IMR-90 (cell line): ENCODE data around the gene GNAI2. TPM values are rescaled to one million over a fixed set of nuclear protein-coding genes. Genes with fewer than 3 reads are reported as not detected.

ENCODE experiments used
- ATAC-seq: fragments of 200-7000 bp; cut with Tn5 transposase; 2 replicates; pipeline ENCODE4 v1.9.1; 2020; ENCODE audit warnings: low read depth, mild to moderate bottlenecking, moderate library complexity
- BruUV-seq: library from RNA; stranded (reverse); fragments of 400-500 nt; replicated peaks from 2 replicates; lab custom pipeline; 2021; lab: Mats Ljungman, UMichigan
- CTCF ChIA-PET: fragments of 300-600 bp; formaldehyde crosslinking; extraction: SDS; loops from one replicate; lab custom pipeline; 2021; ENCODE audit warnings: antibody characterized with exemption; lab: Yijun Ruan, JAX
- POLR2A ChIA-PET: fragments of 300-600 bp; sonication (Branson Sonifier 250); formaldehyde crosslinking; loops from one replicate; lab custom pipeline; 2022; ENCODE audit warnings: antibody characterized with exemption; ENCODE audit not compliant: unreplicated experiment; lab: Charles Lee
- DNase-seq: peaks from one replicate; pipeline ENCODE4 v3.0.0; 2013
- H2AFZ ChIP-seq: replicated peaks from 2 replicates; pipeline ENCODE3; 2013; ENCODE audit warnings: low read length, mild to moderate bottlenecking; ENCODE audit not compliant: poor library complexity
- H2AK5ac ChIP-seq: 2 replicates; pipeline ENCODE4 v1.6.1; 2013; ENCODE audit warnings: low read depth, low read length, inconsistent platforms
- H2AK9ac ChIP-seq: replicated peaks from 2 replicates; pipeline ENCODE3; 2013; ENCODE audit warnings: mild to moderate bottlenecking, low read depth, low read length, moderate library complexity; ENCODE audit not compliant: poor library complexity
- H2BK120ac ChIP-seq: 2 replicates; pipeline ENCODE4 v1.6.1; 2013; ENCODE audit warnings: low read depth, low read length, inconsistent platforms
- H2BK15ac ChIP-seq: 3 replicates; pipeline ENCODE4 v1.6.1; 2013; ENCODE audit warnings: low read depth, low read length, inconsistent platforms
- H2BK20ac ChIP-seq: 2 replicates; pipeline ENCODE4 v1.6.1; 2013; ENCODE audit warnings: low read depth, mild to moderate bottlenecking, inconsistent platforms, low read length, moderate library complexity
- H2BK5ac ChIP-seq: 2 replicates; pipeline ENCODE4 v1.6.1; 2013; ENCODE audit warnings: mild to moderate bottlenecking, low read depth, low read length, inconsistent platforms; ENCODE audit not compliant: poor library complexity, severe bottlenecking
- H3K14ac ChIP-seq: replicated peaks from 2 replicates; pipeline ENCODE4 v1.6.1; 2013; ENCODE audit warnings: low read depth, low read length, inconsistent platforms
- H3K18ac ChIP-seq: 2 replicates; pipeline ENCODE4 v1.6.1; 2013; ENCODE audit warnings: low read depth, low read length, control low read depth
- H3K23ac ChIP-seq: 2 replicates; pipeline ENCODE4 v1.6.1; 2013; ENCODE audit warnings: low read depth, low read length, inconsistent platforms
- H3K27ac ChIP-seq: 2 replicates; pipeline ENCODE4 v1.5.1; 2013; ENCODE audit warnings: mild to moderate bottlenecking, control low read depth, low read length; ENCODE audit not compliant: insufficient read depth
- H3K27me3 ChIP-seq: 2 replicates; pipeline ENCODE4 v1.6.1; 2013; ENCODE audit warnings: low read length; ENCODE audit not compliant: control insufficient read depth, insufficient read depth
- H3K36me3 ChIP-seq: 2 replicates; pipeline ENCODE4 v1.6.1; 2013; ENCODE audit warnings: low read length, mixed read lengths; ENCODE audit not compliant: control insufficient read depth, insufficient read depth
- H3K4ac ChIP-seq: 2 replicates; pipeline ENCODE4 v1.6.1; 2013; ENCODE audit warnings: low read depth, low read length, inconsistent platforms
- H3K4me1 ChIP-seq: 2 replicates; pipeline ENCODE4 v1.6.1; 2013; ENCODE audit warnings: low read length, mixed read lengths; ENCODE audit not compliant: control insufficient read depth, insufficient read depth
- H3K4me2 ChIP-seq: 2 replicates; pipeline ENCODE4 v1.6.1; 2013; ENCODE audit warnings: low read depth, mild to moderate bottlenecking, control low read depth, low read length, moderate library complexity
- H3K4me3 ChIP-seq: 2 replicates; pipeline ENCODE4 v1.5.1; 2013; ENCODE audit warnings: low read depth, mild to moderate bottlenecking, control low read depth, low read length, moderate library complexity; ENCODE audit not compliant: insufficient read depth
- H3K56ac ChIP-seq: 2 replicates; pipeline ENCODE4 v1.6.1; 2013; ENCODE audit warnings: low read length, inconsistent platforms; ENCODE audit not compliant: insufficient read depth; ENCODE audit errors: extremely low read depth
- H3K79me1 ChIP-seq, 2 experiments: 2 replicates each; pipeline ENCODE4 v1.6.1; 2013; ENCODE audit warnings: low read length in 2 of 2, inconsistent platforms in 1 of 2, low read depth in 1 of 2
- H3K9ac ChIP-seq: 2 replicates; pipeline ENCODE4 v1.6.1; 2013; ENCODE audit warnings: low read depth, low read length, control low read depth
- H3K9me1 ChIP-seq: 2 replicates; pipeline ENCODE4 v1.6.1; 2013; ENCODE audit warnings: low read length, inconsistent platforms; ENCODE audit not compliant: insufficient read depth
- H3K9me3 ChIP-seq: 2 replicates; pipeline ENCODE4 v1.6.1; 2013; ENCODE audit warnings: low read length; ENCODE audit not compliant: control insufficient read depth, insufficient read depth
- H4K20me1 ChIP-seq: 2 replicates; pipeline ENCODE4 v1.6.1; 2013; ENCODE audit warnings: low read length, inconsistent platforms; ENCODE audit not compliant: insufficient read depth
- H4K5ac ChIP-seq: 2 replicates; pipeline ENCODE4 v1.6.1; 2013; ENCODE audit warnings: mild to moderate bottlenecking, low read depth, low read length, control low read depth
- H4K8ac ChIP-seq, 2 experiments: 2 replicates each; pipeline ENCODE4 v1.6.1; 2013; ENCODE audit warnings: low read depth in 2 of 2, low read length in 2 of 2, control low read depth in 1 of 2, inconsistent platforms in 1 of 2
- H4K91ac ChIP-seq: 2 replicates; pipeline ENCODE4 v1.6.1; 2013; ENCODE audit warnings: low read depth, low read length, inconsistent platforms; ENCODE audit not compliant: insufficient read depth
- BHLHE40 ChIP-seq: fragments of 150-350 bp; IDR thresholded peaks from 2 replicates; pipeline ENCODE4 v1.6.1; 2016; ENCODE audit warnings: mild to moderate bottlenecking, low read depth, low read length
- CEBPB ChIP-seq: IDR thresholded peaks from 2 replicates; pipeline ENCODE4 v1.6.1; 2012; ENCODE audit warnings: low read depth, low read length, improper control_type of control experiment
- CHD1 ChIP-seq: IDR thresholded peaks from 2 replicates; pipeline ENCODE4 v1.6.1; 2012; ENCODE audit warnings: low read depth, low read length, improper control_type of control experiment
- FOS ChIP-seq: fragments of 150-350 bp; IDR thresholded peaks from 2 replicates; pipeline ENCODE4 v1.6.1; 2016; ENCODE audit warnings: low read depth, low read length
- MAFK ChIP-seq: IDR thresholded peaks from 2 replicates; pipeline ENCODE4 v1.6.1; 2012; ENCODE audit warnings: low read depth, low read length, improper control_type of control experiment
- MAZ ChIP-seq: IDR thresholded peaks from 2 replicates; pipeline ENCODE4 v1.6.1; 2012; ENCODE audit warnings: low read depth, mild to moderate bottlenecking, low read length, improper control_type of control experiment, moderate library complexity, borderline replicate concordance
- MXI1 ChIP-seq: IDR thresholded peaks from 2 replicates; pipeline ENCODE4 v1.6.1; 2012; ENCODE audit warnings: low read depth, mild to moderate bottlenecking, low read length, moderate library complexity, borderline replicate concordance
- NFE2L2 ChIP-seq: fragments of 150-350 bp; IDR thresholded peaks from 2 replicates; pipeline ENCODE4 v1.6.1; 2016; ENCODE audit warnings: low read depth, mild to moderate bottlenecking, low read length
- RAD21 ChIP-seq: IDR thresholded peaks from 2 replicates; pipeline ENCODE4 v1.6.1; 2012; ENCODE audit warnings: low read length, improper control_type of control experiment
- RFX5 ChIP-seq: IDR thresholded peaks from 2 replicates; pipeline ENCODE4 v1.8.0; 2012; ENCODE audit warnings: low read depth, mild to moderate bottlenecking, low read length, moderate library complexity
- SMC3 ChIP-seq: fragments of 150-350 bp; IDR thresholded peaks from 2 replicates; pipeline ENCODE4 v1.6.1; 2016; ENCODE audit warnings: low read depth, mild to moderate bottlenecking, antibody characterized with exemption, low read length, moderate library complexity
- WGBS, 2 experiments: methylation state at CpG; one replicate each; pipeline versions ENCODE4 v1.1.5 to v1.1.7; 2013; ENCODE audit warnings: missing lambda C conversion rate in 2 of 2; ENCODE audit not compliant: insufficient read length in 1 of 2; ENCODE audit errors: extremely low coverage in 2 of 2; 5-methylcytosine and 5-hydroxymethylcytosine counted together
- dilution Hi-C: fragments of 300-500 bp; cut with HindIII; formaldehyde crosslinking; loops from one replicate; pipeline ENCODE4 v1.14.3; 2018; ENCODE audit warnings: low sequenced_read_pairs; ENCODE audit not compliant: unreplicated experiment
- in situ Hi-C: fragments of 300-500 bp; cut with MboI; formaldehyde crosslinking; loops from 3 replicates; pipeline ENCODE4 v1.14.3; 2019; ENCODE audit warnings: low sequenced_read_pairs, inconsistent platforms, mixed read lengths
- intact Hi-C: fragments of 100-400 bp; cut with micrococcal nuclease; formaldehyde crosslinking; loops from 2 replicates; pipeline ENCODE4 v1.10.0; 2022
- polyA plus RNA-seq, 3 experiments: library from polyadenylated mRNA; depleted of rRNA; stranded (reverse); fragments of >200 nt; gene quantifications; 2 replicates each; pipeline ENCODE4 v1.2.3, GENCODE V29; 2012; ENCODE audit warnings: low replicate concordance in 1 of 3
- total RNA-seq: library from RNA; depleted of rRNA; stranded (reverse); fragments of >200 nt; gene quantifications from 2 replicates; pipeline ENCODE4 v1.2.3, GENCODE V29; 2012
- TF ChIP-seq, protein P1 (sequence below): fragments of 150-350 bp; IDR thresholded peaks from 2 replicates; pipeline ENCODE4 v1.6.1; 2017; ENCODE audit warnings: mild to moderate bottlenecking, antibody characterized with exemption, low read length, low read depth

Gene GNAI2
- total and polyA plus RNA-seq, 2 of the 4 experiments (the other 2 are of a cell fraction): 867 to 1,079 TPM

GRCh38 chr3:50269977-50270413 lies 34.0 kb downstream of the GNAI2 start:
- H2BK15ac ChIP-seq: peak overlapping the region; percentile 67; the same call in 2 of the 3 replicates
- peak overlapping the region; percentile 56 to 94 for H4K8ac ChIP-seq
- DNase-seq (peak; percentile 63), ATAC-seq (peak; percentile 21)
- 80% methylated on average over 1 of the region's 8 CpGs; no CpG with 5 or more reads in 1 of the 2 experiments for whole genome bisulfite sequencing, 2 experiments
- H3K4me1 ChIP-seq: peaks cover 56% of the 10 kb centered on the region
- H2AK9ac ChIP-seq: peak overlapping the region; percentile 95
- no peaks in the 10 kb centered on the region for H3K9me3 ChIP-seq
- peak overlapping the region; percentile 92 for H3K14ac ChIP-seq
- H3K79me1 ChIP-seq: peaks cover 3 to 43% of the 10 kb centered on the region in 2 experiments; a peak in 3 of 4 replicates
- H2BK5ac ChIP-seq: peak overlapping the region; percentile 83
- peak overlapping the region; percentile 68 for H3K18ac ChIP-seq
- ChIA-PET CTCF (interaction anchor here (1.3 to 2.2 kb wide), 2 partner anchors 10 to 43 kb away, joined by 4 to 7 read pairs; no protein-coding TSS in a partner anchor), POLR2A (no interaction called here)
- H3K9me1 ChIP-seq: peaks cover 37% of the 10 kb centered on the region
- H4K5ac ChIP-seq: peak overlapping the region; percentile 79
- H3K9ac ChIP-seq: peak overlapping the region; percentile 77
- TF ChIP-seq BHLHE40 (no peak), NFE2L2 (no peak), MAFK (no peak), CEBPB (no peak), MAZ (peak; percentile 52; the same call in 1 of the 2 replicates), CHD1 (no peak), FOS (peak; percentile 57), RAD21 (no peak), SMC3 (peak; percentile 22; the same call in 1 of the 2 replicates), MXI1 (peak; percentile 71; the same call in 1 of the 2 replicates), RFX5 (no peak)
- TF ChIP-seq, protein P1, sequence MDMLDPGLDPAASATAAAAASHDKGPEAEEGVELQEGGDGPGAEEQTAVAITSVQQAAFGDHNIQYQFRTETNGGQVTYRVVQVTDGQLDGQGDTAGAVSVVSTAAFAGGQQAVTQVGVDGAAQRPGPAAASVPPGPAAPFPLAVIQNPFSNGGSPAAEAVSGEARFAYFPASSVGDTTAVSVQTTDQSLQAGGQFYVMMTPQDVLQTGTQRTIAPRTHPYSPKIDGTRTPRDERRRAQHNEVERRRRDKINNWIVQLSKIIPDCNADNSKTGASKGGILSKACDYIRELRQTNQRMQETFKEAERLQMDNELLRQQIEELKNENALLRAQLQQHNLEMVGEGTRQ: no peak
- peak overlapping the region; percentile 85; the same call in 1 of the 2 replicates for H3K23ac ChIP-seq
- dilution Hi-C loops: no loop called here
- no peak overlapping the region for H3K56ac ChIP-seq
- no TSS peak for BruUV-seq
- peaks cover 6% of the 10 kb centered on the region; the same call in 1 of the 2 replicates for H3K36me3 ChIP-seq
- H3K27ac ChIP-seq: peak overlapping the region; percentile 80
- peak overlapping the region; percentile 71 for H2AFZ ChIP-seq
- no peaks in the 10 kb centered on the region for H3K27me3 ChIP-seq
- intact Hi-C loops: no loop called here
- peak overlapping the region; percentile 95 for H2BK120ac ChIP-seq
- peak overlapping the region; percentile 23; the same call in 1 of the 2 replicates for H3K4me3 ChIP-seq
- peak overlapping the region; percentile 98 for H2AK5ac ChIP-seq
- H4K20me1 ChIP-seq: no peaks in the 10 kb centered on the region
- peak overlapping the region; percentile 71 for H3K4me2 ChIP-seq
- in situ Hi-C loops: loop anchor here (5.0 kb wide), 2 partner anchors 43 to 78 kb away; partner anchors contain the start of gene GNAT1
- H2BK20ac ChIP-seq: peak overlapping the region; percentile 88
- H4K91ac ChIP-seq: peak overlapping the region; percentile 91
- H3K4ac ChIP-seq: peak overlapping the region; percentile 98
